H1 (cell line): Measurements from ENCODE around the gene IRX4. TPM values are rescaled to one million over a fixed set of nuclear protein-coding genes. Genes with fewer than 3 reads are reported as not detected.

Experiments
- CTCF ChIA-PET: fragments of 300-600 bp; sonication (Branson Sonifier 250); formaldehyde crosslinking; loops from one replicate; lab custom pipeline; 2021; ENCODE audit not compliant: partially characterized antibody; lab: Charles Lee
- POLR2A ChIA-PET: fragments of 300-600 bp; sonication (Branson Sonifier 250); formaldehyde crosslinking; loops from one replicate; lab custom pipeline; 2021; ENCODE audit warnings: inconsistent platforms; ENCODE audit not compliant: partially characterized antibody; lab: Charles Lee
- DNase-seq, 2 experiments: peaks; one replicate each; pipeline versions ENCODE4 v3.0.0 to v3.0.0-alpha.2; 2010 to 2022; ENCODE audit warnings: low spot score in 2 of 2, low read depth in 1 of 2, mixed read lengths in 1 of 2
- FAIRE-seq: peaks from 2 replicates; lab custom pipeline; 2011; peaks lifted over from hg19 to GRCh38; lab: Jason Lieb, UNC
- H2AFZ ChIP-seq: 2 replicates; pipeline ENCODE4 v1.8.1; 2012; ENCODE audit warnings: low read length, inconsistent platforms
- H2AK5ac ChIP-seq: 2 replicates; pipeline ENCODE4 v1.6.1; 2013; ENCODE audit warnings: low read depth, low read length
- H2BK120ac ChIP-seq: replicated peaks from 2 replicates; pipeline ENCODE3; 2013; ENCODE audit warnings: low read depth, low read length, inconsistent platforms
- H2BK12ac ChIP-seq: 2 replicates; pipeline ENCODE4 v1.6.1; 2013; ENCODE audit warnings: low read depth, low read length
- H2BK15ac ChIP-seq: 2 replicates; pipeline ENCODE4 v1.6.1; 2013; ENCODE audit warnings: low read length
- H2BK20ac ChIP-seq: 2 replicates; pipeline ENCODE4 v1.6.1; 2013; ENCODE audit warnings: low read length
- H2BK5ac ChIP-seq: 2 replicates; pipeline ENCODE4 v1.6.1; 2013; ENCODE audit warnings: low read depth, low read length
- H3K14ac ChIP-seq: 2 replicates; pipeline ENCODE4 v1.6.1; 2013; ENCODE audit warnings: inconsistent platforms; ENCODE audit not compliant: insufficient read length
- H3K18ac ChIP-seq: 2 replicates; pipeline ENCODE4 v1.6.1; 2013; ENCODE audit warnings: low read length; ENCODE audit errors: extremely low read depth
- H3K23ac ChIP-seq: 2 replicates; pipeline ENCODE4 v1.6.1; 2013; ENCODE audit warnings: inconsistent platforms; ENCODE audit not compliant: insufficient read length
- H3K23me2 ChIP-seq: 2 replicates; pipeline ENCODE4 v1.6.1; 2013; ENCODE audit warnings: low read depth, low read length
- H3K27ac ChIP-seq: 2 replicates; pipeline ENCODE4 v1.6.1; 2011; ENCODE audit warnings: low read depth, low read length, inconsistent platforms
- H3K27me3 ChIP-seq, 4 experiments: replicated peaks in 1 of 4; 1 replicate in 1 of 4; 2 replicates in 3 of 4; pipeline versions ENCODE4 v1.6.1 to v1.8.1; 2011 to 2013; ENCODE audit warnings: low read length in 3 of 4, mild to moderate bottlenecking in 3 of 4, inconsistent platforms in 2 of 4, mixed read lengths in 2 of 4, moderate library complexity in 1 of 4; ENCODE audit not compliant: control insufficient read depth in 3 of 4, insufficient read depth in 3 of 4; ENCODE audit errors: extremely low read depth in 1 of 4
- H3K36me3 ChIP-seq, 4 experiments: 2 replicates each; pipeline versions ENCODE4 v1.6.1 to v1.8.1; 2011 to 2013; ENCODE audit warnings: mild to moderate bottlenecking in 4 of 4, low read length in 3 of 4, moderate library complexity in 2 of 4, control low read depth in 1 of 4, inconsistent platforms in 1 of 4; ENCODE audit not compliant: insufficient read depth in 4 of 4, control insufficient read depth in 2 of 4
- H3K4ac ChIP-seq: replicated peaks from 2 replicates; pipeline ENCODE3; 2013; ENCODE audit warnings: low read length, low read depth, mixed read lengths, inconsistent platforms; ENCODE audit not compliant: insufficient read length
- H3K4me1 ChIP-seq, 4 experiments: replicated peaks in 1 of 4; 1 replicate in 1 of 4; 2 replicates in 3 of 4; pipeline versions ENCODE4 v1.6.1 to v1.8.1; 2011 to 2013; ENCODE audit warnings: low read length in 3 of 4, inconsistent platforms in 2 of 4, mixed read lengths in 1 of 4; ENCODE audit not compliant: insufficient read depth in 4 of 4, control insufficient read depth in 3 of 4
- H3K4me2 ChIP-seq, 2 experiments: 2 replicates each; pipeline versions ENCODE4 v1.6.1 to v1.8.1; 2011 to 2013; ENCODE audit warnings: low read depth in 2 of 2, low read length in 2 of 2, control low read depth in 1 of 2, inconsistent platforms in 1 of 2, mild to moderate bottlenecking in 1 of 2; ENCODE audit not compliant: insufficient read depth in 1 of 2
- H3K4me3 ChIP-seq, 4 experiments: fragments of 200-600, 300-600 bp in 1 of 4; sonication (generic), shearing (Covaris generic), sonication (Bioruptor Twin) in 1 of 4; 2 replicates each; pipeline versions ENCODE4 v1.5.1 to v1.8.1; 2011 to 2016; ENCODE audit warnings: low read length in 4 of 4, low read depth in 3 of 4, control low read depth in 2 of 4, inconsistent platforms in 2 of 4, mild to moderate bottlenecking in 2 of 4, mixed read lengths in 1 of 4, moderate library complexity in 1 of 4; ENCODE audit not compliant: insufficient read depth in 2 of 4; ENCODE audit errors: extremely low read depth in 1 of 4
- H3K56ac ChIP-seq: replicated peaks from 2 replicates; pipeline ENCODE3; 2013; ENCODE audit warnings: low read depth, mild to moderate bottlenecking, mixed read lengths, low read length, inconsistent platforms; ENCODE audit not compliant: insufficient read length
- H3K79me1 ChIP-seq: 2 replicates; pipeline ENCODE4 v1.6.1; 2013; ENCODE audit warnings: low read depth, low read length, control low read depth
- H3K79me2 ChIP-seq, 2 experiments: 2 replicates each; pipeline versions ENCODE4 v1.6.1 to v1.8.1; 2012 to 2013; ENCODE audit warnings: low read length in 2 of 2, mild to moderate bottlenecking in 2 of 2, inconsistent platforms in 1 of 2; ENCODE audit not compliant: insufficient read depth in 2 of 2, control insufficient read depth in 1 of 2
- H3K9ac ChIP-seq, 4 experiments: replicated peaks in 1 of 4; 1 replicate in 1 of 4; 2 replicates in 3 of 4; pipeline versions ENCODE4 v1.6.1 to v1.8.1; 2011 to 2013; ENCODE audit warnings: low read depth in 3 of 4, low read length in 3 of 4, control low read depth in 2 of 4, mild to moderate bottlenecking in 2 of 4, moderate library complexity in 2 of 4, inconsistent platforms in 1 of 4; ENCODE audit errors: extremely low read depth in 1 of 4
- H3K9me3 ChIP-seq, 2 experiments: 2 replicates each; pipeline versions ENCODE4 v1.6.1 to v1.8.1; 2012 to 2013; ENCODE audit warnings: mild to moderate bottlenecking in 2 of 2, moderate library complexity in 2 of 2, control low read depth in 1 of 2, inconsistent platforms in 1 of 2, low read depth in 1 of 2, low read length in 1 of 2, mixed read lengths in 1 of 2; ENCODE audit not compliant: insufficient read depth in 2 of 2
- H4K20me1 ChIP-seq, 2 experiments: replicated peaks in 1 of 2; 2 replicates each; pipeline versions ENCODE3 to v1.8.1; 2011 to 2013; ENCODE audit warnings: inconsistent platforms in 2 of 2, low read length in 2 of 2, mild to moderate bottlenecking in 1 of 2; ENCODE audit not compliant: insufficient read depth in 2 of 2, control insufficient read depth in 1 of 2
- H4K5ac ChIP-seq: 2 replicates; pipeline ENCODE4 v1.6.1; 2013; ENCODE audit warnings: low read length, low read depth, mixed read lengths, inconsistent platforms; ENCODE audit not compliant: insufficient read length
- H4K8ac ChIP-seq: 2 replicates; pipeline ENCODE4 v1.8.0; 2013; ENCODE audit warnings: mild to moderate bottlenecking, moderate library complexity, low read length, inconsistent platforms; ENCODE audit not compliant: insufficient read depth; ENCODE audit errors: extremely low read depth
- H4K91ac ChIP-seq: replicated peaks from 2 replicates; pipeline ENCODE3; 2013; ENCODE audit warnings: low read length, mixed read lengths, inconsistent platforms; ENCODE audit not compliant: insufficient read length
- BRCA1 ChIP-seq: IDR thresholded peaks from 2 replicates; pipeline ENCODE4 v1.6.1; 2012; ENCODE audit warnings: low read depth, low read length, improper control_type of control experiment
- CBX5 ChIP-seq: fragments of 300-800, 300-1000 bp; sonication (generic); IDR thresholded peaks from 2 replicates; pipeline ENCODE4 v1.7.1; 2016; ENCODE audit warnings: antibody characterized with exemption, low read length, low read depth
- CTBP2 ChIP-seq: IDR thresholded peaks from 2 replicates; pipeline ENCODE4 v1.7.0; 2011; ENCODE audit warnings: borderline replicate concordance, mild to moderate bottlenecking, moderate library complexity, mixed read lengths, low read length; ENCODE audit not compliant: insufficient read depth, insufficient read length
- EGR1 ChIP-seq: IDR thresholded peaks from 2 replicates; pipeline ENCODE4 v1.6.1; 2011; ENCODE audit warnings: low read depth, low read length, borderline replicate concordance
- EZH2 ChIP-seq: fragments of 200-600 bp; sonication (generic); IDR thresholded peaks from 2 replicates; pipeline ENCODE4 v1.7.1; 2012; ENCODE audit warnings: low read depth, mild to moderate bottlenecking, moderate library complexity, low read length, inconsistent platforms; ENCODE audit not compliant: severe bottlenecking
- RNF2 ChIP-seq: fragments of 200-900, 300-1000 bp; sonication (generic); IDR thresholded peaks from 2 replicates; pipeline ENCODE4 v1.7.1; 2016; ENCODE audit warnings: borderline replicate concordance, low read depth, mild to moderate bottlenecking, antibody characterized with exemption, low read length; ENCODE audit not compliant: poor library complexity, severe bottlenecking; ENCODE audit errors: missing control alignments
- SUZ12 ChIP-seq: fragments of 200-600 bp; sonication (generic); IDR thresholded peaks from 2 replicates; pipeline ENCODE4 v1.6.1; 2012; ENCODE audit warnings: mild to moderate bottlenecking, inconsistent platforms, low read length, moderate library complexity, mixed read lengths
- TBP ChIP-seq: IDR thresholded peaks from 2 replicates; pipeline ENCODE4 v1.6.1; 2011; ENCODE audit warnings: low read depth, low read length, improper control_type of control experiment
- TCF12 ChIP-seq: IDR thresholded peaks from 2 replicates; pipeline ENCODE4 v1.6.1; 2011; ENCODE audit warnings: low read depth, mild to moderate bottlenecking, low read length
- WGBS, 2 experiments: shearing (Covaris generic) in 1 of 2; methylation state at CpG; one replicate each; pipeline versions ENCODE4 v1.1.6 to v1.1.7; 2013 to 2015; ENCODE audit warnings: low lambda C conversion rate in 2 of 2, mixed read lengths in 2 of 2, inconsistent platforms in 1 of 2, low coverage in 1 of 2, missing lambda C conversion rate in 1 of 2; ENCODE audit not compliant: insufficient replicate concordance in 2 of 2, insufficient coverage in 1 of 2, insufficient read length in 1 of 2; ENCODE audit errors: extremely low coverage in 1 of 2, missing lambda C conversion rate in 1 of 2; 5-methylcytosine and 5-hydroxymethylcytosine counted together
- polyA plus RNA-seq, 7 experiments: library from polyadenylated mRNA; depleted of rRNA in 3 of 7; stranded (reverse) in 5 of 7; unstranded in 2 of 7; fragments of >200 nt in 5 of 7; fragments of 200-250 nt in 2 of 7; gene quantifications; 1 replicate in 5 of 7; 2 replicates in 1 of 7; 4 replicates in 1 of 7; pipeline versions ENCODE4 v1.2.1 to v1.2.3, GENCODE V29; 2011 to 2013; ENCODE audit warnings: missing spikeins in 2 of 7, mixed read lengths in 2 of 7
- total RNA-seq: library from RNA; stranded (reverse); fragmentation: NEBNext Ultra II Directional; extraction: Animal tissue kit (Norgen Biotek cat#: 25700); gene quantifications from 2 replicates; pipeline ENCODE4 v1.2.1, GENCODE V29; 2021

Gene IRX4
- total and polyA plus RNA-seq, 2 of the 8 experiments (the other 6 are each of a cell fraction or from before 2014, with no cell fraction given) = 0.45 to 1.2 TPM

DNA sequence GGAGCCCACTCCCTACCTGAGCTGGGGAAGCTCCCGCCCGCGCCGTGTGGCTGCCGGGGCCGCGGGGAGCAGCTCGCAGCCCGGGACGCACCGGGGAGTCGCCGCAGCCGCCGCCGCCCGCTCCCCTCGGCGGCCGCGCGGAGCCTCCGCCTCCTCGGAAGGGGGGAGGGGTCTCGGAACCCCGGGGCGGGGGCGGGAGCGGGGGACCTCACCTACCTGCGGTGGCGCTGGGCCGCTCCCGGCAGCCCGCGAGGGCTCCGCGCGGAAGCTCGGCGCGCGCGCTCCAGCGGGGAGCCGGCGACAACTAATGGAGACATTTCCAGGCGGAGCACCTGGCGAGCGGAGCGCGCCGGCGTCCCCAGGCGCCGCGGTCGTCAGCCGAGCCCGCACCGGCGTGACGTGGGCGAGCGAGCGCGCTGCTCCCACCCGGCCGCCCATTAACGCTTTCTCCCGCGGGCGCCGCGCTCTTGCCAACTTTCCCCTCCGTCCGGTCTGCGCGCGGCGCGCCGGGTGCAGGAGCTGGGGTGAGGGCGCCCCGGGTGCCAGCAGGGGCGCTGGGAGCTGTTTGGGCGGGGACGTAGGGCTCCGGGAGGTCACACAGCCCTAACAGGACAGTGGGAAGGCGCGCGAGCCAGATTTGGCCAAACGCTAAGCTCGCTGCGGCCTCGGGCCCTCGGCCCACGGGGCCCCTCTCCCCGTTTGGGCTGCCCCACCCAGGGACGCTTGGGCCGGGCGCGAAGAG is 4.3 kb upstream of the IRX4 start:
- peaks cover 16% of the 10 kb centered on the region; the same call in 1 of the 2 replicates for H3K23me2 ChIP-seq
- ChIA-PET POLR2A (interaction anchor here (1.0 to 1.8 kb wide), 2 partner anchors 21 to 67 kb away, joined by 3 to 5 read pairs; no protein-coding TSS in a partner anchor), CTCF (interaction anchor here (1.2 to 1.5 kb wide), 2 partner anchors 65 to 123 kb away, joined by 3 read pairs; no protein-coding TSS in a partner anchor)
- TF ChIP-seq BRCA1 = no peak
- no peak for TF ChIP-seq EGR1
- TF ChIP-seq CBX5 = no peak
- TF ChIP-seq CTBP2 = peak; percentile 18
- TF ChIP-seq SUZ12 = peak; percentile 25; the same call in 1 of the 2 replicates
- peak; percentile 39 for TF ChIP-seq EZH2
- TF ChIP-seq TCF12 = no peak
- TF ChIP-seq TBP = no peak
- peak; percentile 1 for TF ChIP-seq RNF2
- H4K91ac ChIP-seq = no peak overlapping the region
- H3K56ac ChIP-seq = no peak overlapping the region
- H2BK12ac ChIP-seq = no peak overlapping the region
- peak overlapping the region; percentile 23 to 62 (median 26) for H3K4me3 ChIP-seq
- FAIRE-seq = no peak
- H3K4me2 ChIP-seq = peak overlapping the region; percentile 73 to 78
- H2AFZ ChIP-seq = no peak overlapping the region
- peaks cover 0 to 3% (median 0%) of the 10 kb centered on the region in 4 experiments; a peak in 1 of 8 replicates for H3K36me3 ChIP-seq
- H2BK20ac ChIP-seq = no peak overlapping the region
- H4K8ac ChIP-seq = no peak overlapping the region; the same call in 1 of the 2 replicates
- no peak overlapping the region for H2BK5ac ChIP-seq
- no peak overlapping the region for H3K14ac ChIP-seq
- H3K79me2 ChIP-seq = no peaks in the 10 kb centered on the region
- no peak overlapping the region for H3K4ac ChIP-seq
- H3K4me1 ChIP-seq = peaks cover 3 to 46% (median 26%) of the 10 kb centered on the region in 4 experiments; a peak in 6 of 7 replicates
- WGBS, 2 experiments = 2% methylated on average over 26 of the region's 102 CpGs; no CpG with 5 or more reads in 1 of the 2 experiments
- no peak overlapping the region for H3K23ac ChIP-seq
- H3K27me3 ChIP-seq = peaks cover 55 to 79% (median 77%) of the 10 kb centered on the region in 4 experiments; a peak in 6 of 7 replicates
- no peaks in the 10 kb centered on the region for H3K9me3 ChIP-seq
- H3K27ac ChIP-seq = no peak overlapping the region
- H3K9ac ChIP-seq = no peak overlapping the region; a peak in 1 of 7 replicates
- no peak overlapping the region for H2BK120ac ChIP-seq
- no peak overlapping the region for H4K5ac ChIP-seq
- no peak overlapping the region for H2BK15ac ChIP-seq
- H2AK5ac ChIP-seq = no peak overlapping the region
- no peaks in the 10 kb centered on the region for H3K79me1 ChIP-seq
- H3K18ac ChIP-seq = no peak overlapping the region; the same call in 1 of the 2 replicates
- no peak for DNase-seq
- H4K20me1 ChIP-seq = peaks cover 0 to 9% of the 10 kb centered on the region in 2 experiments
